Stimulated activated naive CD8-positive, alpha-beta T cell treated with anti-CD3 and anti-CD28 coated beads, Interleukin-15, Interleukin-2, amounts not matched to agents 100 ng/mL and 50 ng/mL, for 24 hours (primary cell): ENCODE measurements around the gene DEPP1.
A peak's percentile ranks its signal among the peaks of the same experiment; 100 is the strongest.
"Not testable (repeated sequence)": the region's sequence is repeated elsewhere in the genome, so short reads cannot be mapped to it uniquely, and the experiment has no call there.

Source experiments
- H3K27ac Mint-ChIP-seq: one replicate; pipeline ENCODE4 v1.8.0; 2021; ENCODE audit warnings: mild to moderate bottlenecking, mixed read lengths
- H3K27me3 Mint-ChIP-seq: one replicate; pipeline ENCODE4 v1.8.0; 2021; ENCODE audit warnings: mixed read lengths
- H3K36me3 Mint-ChIP-seq: one replicate; pipeline ENCODE4 v1.8.0; 2021; ENCODE audit warnings: low read depth, mixed read lengths
- H3K4me1 Mint-ChIP-seq: one replicate; pipeline ENCODE4 v1.8.0; 2021; ENCODE audit warnings: low read depth, mixed read lengths
- H3K4me3 Mint-ChIP-seq: one replicate; pipeline ENCODE4 v1.8.0; 2021; ENCODE audit warnings: mild to moderate bottlenecking, mixed read lengths
- H3K9me3 Mint-ChIP-seq: one replicate; pipeline ENCODE4 v1.8.0; 2021; ENCODE audit warnings: mixed read lengths

DEPP1 gene

GRCh38 chr10:44978570-44979280 lies at the start of gene DEPP1:
Gene DEPP1, minus strand, starts transcription at chr10:44978809. Its CDS starts 779 bp downstream, at chr10:44978030.
- Mint-ChIP-seq H3K4me1 (peaks cover 18% of the 10 kb centered on the region), H3K9me3 (no peaks in the 10 kb centered on the region), H3K27me3 (no peaks in the 10 kb centered on the region), H3K36me3 (no peaks in the 10 kb centered on the region), H3K27ac (no peak within 1 kb of the TSS), H3K4me3 (no peak within 1 kb of the TSS)

- Mint-ChIP-seq H3K36me3 (no peaks in the 10 kb centered on the region), H3K27ac (no peak overlapping the region), H3K27me3 (peaks cover 3% of the 10 kb centered on the region), H3K4me1 (no peaks in the 10 kb centered on the region), H3K9me3 (peaks cover 14% of the 10 kb centered on the region), H3K4me3 (no peak overlapping the region)
These were observed 44.8 kb upstream of the DEPP1 start for GRCh38 chr10:45023426-45023825.

GRCh38 chr10:45015590-45015989 lies 37.0 kb upstream of the DEPP1 start:
- Mint-ChIP-seq H3K4me1 (no peaks in the 10 kb centered on the region), H3K27me3 (no peaks in the 10 kb centered on the region), H3K27ac (no peak overlapping the region), H3K4me3 (no peak overlapping the region), H3K9me3 (no peaks in the 10 kb centered on the region), H3K36me3 (no peaks in the 10 kb centered on the region)

- not testable (repeated sequence) for H3K4me3 Mint-ChIP-seq, H3K9me3 Mint-ChIP-seq, H3K4me1 Mint-ChIP-seq, H3K27ac Mint-ChIP-seq, H3K36me3 Mint-ChIP-seq, H3K27me3 Mint-ChIP-seq
These were observed 35.9 kb upstream of the DEPP1 start for GRCh38 chr10:45014557-45014956.

- H3K36me3 Mint-ChIP-seq = peaks cover 26% of the 10 kb centered on the region
- no peaks in the 10 kb centered on the region for H3K27me3 Mint-ChIP-seq
- H3K27ac Mint-ChIP-seq = no peak overlapping the region
- peaks cover 12% of the 10 kb centered on the region for H3K9me3 Mint-ChIP-seq
- H3K4me1 Mint-ChIP-seq = peaks cover 3% of the 10 kb centered on the region
- no peak overlapping the region for H3K4me3 Mint-ChIP-seq
These were observed 30.0 kb upstream of the DEPP1 start for GRCh38 chr10:45008524-45009161.

- no peak overlapping the region for H3K4me3 Mint-ChIP-seq
- peaks cover 47% of the 10 kb centered on the region for H3K36me3 Mint-ChIP-seq
- peaks cover 22% of the 10 kb centered on the region for H3K9me3 Mint-ChIP-seq
- no peak overlapping the region for H3K27ac Mint-ChIP-seq
- H3K4me1 Mint-ChIP-seq = peaks cover 18% of the 10 kb centered on the region
- H3K27me3 Mint-ChIP-seq = no peaks in the 10 kb centered on the region
These were observed 27.8 kb upstream of the DEPP1 start for GRCh38 chr10:45006276-45007030.

- no peak overlapping the region for H3K27ac Mint-ChIP-seq
These were observed 26.7 kb upstream of the DEPP1 start for GRCh38 chr10:45005284-45005683.

GRCh38 chr10:45004661-45005060 lies 26.1 kb upstream of the DEPP1 start:
- H3K9me3 Mint-ChIP-seq = peaks cover 22% of the 10 kb centered on the region
- H3K36me3 Mint-ChIP-seq = peaks cover 48% of the 10 kb centered on the region
- H3K4me1 Mint-ChIP-seq = peaks cover 31% of the 10 kb centered on the region
- no peak overlapping the region for H3K4me3 Mint-ChIP-seq
- no peaks in the 10 kb centered on the region for H3K27me3 Mint-ChIP-seq
- H3K27ac Mint-ChIP-seq = no peak overlapping the region

More at GRCh38 chr10:45005284-45005683, 26.7 kb upstream of the DEPP1 start:
- Mint-ChIP-seq H3K4me1 (peaks cover 25% of the 10 kb centered on the region), H3K36me3 (peaks cover 48% of the 10 kb centered on the region), H3K4me3 (no peak overlapping the region), H3K9me3 (peaks cover 22% of the 10 kb centered on the region), H3K27me3 (no peaks in the 10 kb centered on the region)

GRCh38 chr10:45003432-45004000 lies 24.9 kb upstream of the DEPP1 start:
- Mint-ChIP-seq H3K36me3 (peaks cover 48% of the 10 kb centered on the region), H3K4me3 (no peak overlapping the region), H3K27ac (no peak overlapping the region), H3K9me3 (peaks cover 22% of the 10 kb centered on the region), H3K27me3 (no peaks in the 10 kb centered on the region), H3K4me1 (peaks cover 33% of the 10 kb centered on the region)

GRCh38 chr10:45001381-45002148 lies 23.0 kb upstream of the DEPP1 start:
- Mint-ChIP-seq H3K4me1 (peaks cover 33% of the 10 kb centered on the region), H3K9me3 (peaks cover 22% of the 10 kb centered on the region), H3K4me3 (peak overlapping the region; percentile 89), H3K27ac (peak overlapping the region; percentile 88), H3K27me3 (no peaks in the 10 kb centered on the region), H3K36me3 (peaks cover 48% of the 10 kb centered on the region)

GRCh38 chr10:45000752-45001380 lies 22.3 kb upstream of the DEPP1 start, which contains the start of gene ZNF22:
Gene ZNF22, plus strand, starts transcription at chr10:45000923. Its CDS starts 2,446 bp downstream, at chr10:45003369.
- Mint-ChIP-seq H3K27ac (peak within 1 kb of the TSS; percentile 89), H3K36me3 (peaks cover 43% of the 10 kb centered on the region), H3K4me1 (peaks cover 34% of the 10 kb centered on the region)

GRCh38 chr10:45000138-45000751 lies 21.6 kb upstream of the DEPP1 start:
- Mint-ChIP-seq H3K4me3 (peak overlapping the region; percentile 82), H3K27me3 (no peaks in the 10 kb centered on the region), H3K9me3 (peaks cover 22% of the 10 kb centered on the region), H3K27ac (peak overlapping the region; percentile 89), H3K36me3 (peaks cover 37% of the 10 kb centered on the region), H3K4me1 (peaks cover 40% of the 10 kb centered on the region)

More at GRCh38 chr10:45000752-45001380, 22.3 kb upstream of the DEPP1 start, which contains the start of gene ZNF22:
- H3K27me3 Mint-ChIP-seq = no peaks in the 10 kb centered on the region
- peak within 1 kb of the TSS; percentile 89 for H3K4me3 Mint-ChIP-seq
- H3K9me3 Mint-ChIP-seq = peaks cover 22% of the 10 kb centered on the region

GRCh38 chr10:44998146-44998631 lies 19.6 kb upstream of the DEPP1 start:
- peaks cover 16% of the 10 kb centered on the region for H3K36me3 Mint-ChIP-seq
- peaks cover 6% of the 10 kb centered on the region for H3K9me3 Mint-ChIP-seq
- no peak overlapping the region for H3K4me3 Mint-ChIP-seq
- H3K4me1 Mint-ChIP-seq = peaks cover 43% of the 10 kb centered on the region
- no peaks in the 10 kb centered on the region for H3K27me3 Mint-ChIP-seq
- H3K27ac Mint-ChIP-seq = no peak overlapping the region
